GM21737 (cell line): Measurements from ENCODE around the gene TDRD15.
"Not testable (repeated sequence)": the region's sequence is repeated elsewhere in the genome, so short reads cannot be mapped to it uniquely, and the experiment has no call there.

Source experiments
- ATAC-seq: cut with Tn5 transposase; IDR thresholded peaks from one replicate; pipeline ENCODE4 v1.9.1; 2021; ENCODE audit warnings: mild to moderate bottlenecking, moderate library complexity; ENCODE audit not compliant: unreplicated experiment

The TDRD15 gene

GRCh38 chr2:21142149-21142548, 18.4 kb downstream of the TDRD15 start:
- ATAC-seq: no peak

- no peak for ATAC-seq
Observed at GRCh38 chr2:21146638-21147037, 22.9 kb downstream of the TDRD15 start.

DNA sequence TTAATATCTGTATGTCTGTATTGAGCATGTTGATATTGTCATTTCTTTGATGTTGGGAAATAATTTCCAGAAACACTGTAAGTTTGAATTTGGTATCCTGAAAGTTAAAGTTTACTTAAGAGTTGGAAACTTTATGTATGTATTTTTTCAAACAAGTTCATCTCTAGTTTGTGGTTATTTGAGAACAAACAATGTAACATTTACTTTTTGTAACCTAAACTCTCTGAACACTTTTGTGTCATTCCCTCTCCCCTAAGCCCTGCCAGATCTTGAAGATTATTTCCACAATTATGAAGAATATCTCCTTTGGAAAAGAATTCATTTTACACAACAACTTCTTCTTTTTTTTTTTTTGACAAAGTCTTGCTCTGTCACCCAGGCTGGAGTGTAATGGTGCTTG, 24.9 kb downstream of the TDRD15 start:
- no peak for ATAC-seq

- ATAC-seq: not testable (repeated sequence)
Observed at GRCh38 chr2:21151234-21151633, 27.5 kb downstream of the TDRD15 start.

DNA sequence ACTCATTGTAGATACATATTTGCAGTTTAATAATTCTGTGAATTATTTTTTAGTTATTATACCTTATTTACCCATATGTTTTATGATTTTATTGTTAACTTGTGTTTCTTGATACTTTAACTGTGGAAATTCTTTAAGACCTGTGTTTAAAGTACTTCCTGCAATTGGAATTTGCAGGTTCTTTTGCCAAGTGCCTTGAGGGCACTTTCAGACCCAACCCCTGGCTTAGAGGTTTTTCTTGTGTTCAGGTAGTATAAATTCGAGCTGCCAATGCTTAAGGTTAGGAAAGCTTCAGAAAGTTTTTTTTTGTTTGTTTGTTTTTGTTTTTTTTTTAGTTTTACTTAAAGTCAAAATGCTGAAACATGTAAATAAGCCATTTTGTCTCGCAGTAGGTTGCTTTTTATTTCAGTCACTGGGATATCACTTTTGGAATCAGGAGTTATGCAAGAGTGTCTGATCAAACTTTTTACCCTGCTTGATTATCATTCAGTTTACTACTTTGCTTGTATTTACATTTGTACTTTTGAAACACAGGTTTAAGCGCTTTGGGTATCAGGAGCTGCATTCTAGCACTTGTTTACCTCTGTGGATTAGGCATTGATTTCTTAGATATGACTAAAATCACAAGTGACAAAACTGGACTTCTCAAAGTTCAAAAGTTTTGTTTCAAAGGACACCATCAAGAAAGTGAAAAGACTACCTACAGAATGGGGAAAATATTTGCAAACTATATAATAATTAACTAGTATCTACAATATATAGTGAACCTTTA, 31.8 kb downstream of the TDRD15 start:
- ATAC-seq: no peak

DNA sequence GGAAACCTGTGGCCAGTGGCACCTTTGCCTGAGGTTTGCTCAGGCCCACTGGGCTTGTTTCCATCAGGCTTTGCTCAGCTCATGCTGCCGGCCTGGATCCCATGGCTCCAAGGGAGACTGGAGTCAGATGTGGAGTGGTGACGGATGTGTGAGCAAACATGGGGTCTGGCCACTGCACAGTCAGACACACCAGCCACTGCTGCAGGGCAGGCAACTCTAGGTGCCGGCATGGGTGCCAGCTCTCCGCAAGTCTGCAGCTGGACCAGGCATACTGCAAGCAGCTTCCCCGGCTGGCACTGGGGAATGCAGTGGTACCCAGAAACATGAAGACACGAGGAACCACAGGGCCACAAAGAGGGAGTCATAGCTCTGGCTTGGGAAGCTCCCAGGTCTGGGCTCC, 37.4 kb downstream of the TDRD15 start:
- no peak for ATAC-seq

DNA sequence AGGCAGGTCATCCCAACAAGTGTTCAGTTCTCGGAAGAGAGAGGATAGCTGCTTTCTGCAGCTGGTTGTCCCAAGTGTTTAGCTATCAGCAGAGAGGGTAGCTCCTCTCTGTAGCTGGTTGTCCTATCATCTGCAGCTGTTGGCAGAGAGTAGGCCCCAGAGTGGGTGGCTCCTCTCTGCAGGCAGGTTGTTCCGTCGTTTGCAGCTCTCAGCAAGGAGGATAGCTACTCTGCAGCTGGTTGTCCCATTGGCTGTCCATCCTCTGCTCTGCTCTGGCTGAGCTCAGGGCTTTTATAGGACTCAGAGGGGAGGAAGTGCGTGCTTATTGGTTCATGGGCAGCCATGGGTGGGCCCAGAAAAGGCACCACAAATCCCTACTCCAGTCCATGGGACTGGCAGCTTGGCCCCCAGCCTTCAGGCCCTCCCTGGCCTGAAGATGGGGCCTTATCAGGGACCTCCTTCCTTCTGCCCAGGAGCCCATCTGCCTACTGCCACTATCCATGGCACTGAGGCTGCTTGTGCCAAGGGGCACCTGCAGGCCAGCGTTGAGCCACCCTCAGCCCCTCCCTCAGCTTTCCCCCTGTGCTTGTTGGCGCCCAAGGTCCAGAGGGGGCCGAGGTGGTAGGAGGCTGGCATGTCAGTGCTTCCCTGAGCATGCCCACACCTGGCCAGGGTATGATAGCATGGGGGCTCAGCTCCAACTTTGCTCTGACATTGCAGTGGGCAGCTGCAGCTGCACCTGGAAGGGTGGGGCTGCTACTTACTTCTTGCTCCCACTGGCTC, 38.3 kb downstream of the TDRD15 start:
- no peak for ATAC-seq

DNA sequence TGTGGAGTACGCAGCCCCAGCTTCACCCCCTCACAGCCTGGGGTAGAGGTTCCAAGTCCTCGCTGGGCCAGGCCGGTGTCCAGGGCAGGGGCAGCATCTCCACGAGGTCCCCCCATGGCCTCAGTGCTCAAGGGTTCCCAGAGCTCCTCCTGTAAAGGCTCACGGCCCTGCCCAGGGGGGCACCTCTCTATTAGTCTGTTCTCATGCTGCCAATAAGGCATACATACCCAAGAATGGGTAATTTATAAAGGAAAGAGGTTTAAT, 38.8 kb downstream of the TDRD15 start:
- no peak for ATAC-seq

GRCh38 chr2:21163213-21163612, 39.4 kb downstream of the TDRD15 start:
- ATAC-seq: no peak

- no peak for ATAC-seq
Observed at GRCh38 chr2:21165350-21165749, 41.6 kb downstream of the TDRD15 start.

GRCh38 chr2:21175895-21176646, 52.3 kb downstream of the TDRD15 start:
- no peak for ATAC-seq

DNA sequence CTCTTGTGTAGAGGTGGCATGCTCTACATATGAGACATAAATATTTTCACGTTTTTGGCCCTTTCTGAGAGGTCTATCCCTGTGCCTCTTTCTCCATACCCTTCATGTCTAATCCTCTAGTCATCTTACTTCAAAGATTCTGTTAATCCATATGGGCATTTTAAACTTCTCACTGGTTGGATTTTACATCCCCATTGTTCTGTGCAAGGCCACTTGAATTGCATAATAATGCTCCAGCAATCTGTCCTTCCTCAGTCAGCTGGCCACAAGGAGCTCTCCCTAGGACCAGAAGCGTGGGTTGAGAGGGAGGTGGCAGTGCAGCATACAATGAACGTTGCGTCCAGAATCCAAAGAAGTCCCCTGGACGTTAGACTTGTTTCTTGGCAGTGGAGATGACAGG, 58.2 kb downstream of the TDRD15 start:
- no peak for ATAC-seq

DNA sequence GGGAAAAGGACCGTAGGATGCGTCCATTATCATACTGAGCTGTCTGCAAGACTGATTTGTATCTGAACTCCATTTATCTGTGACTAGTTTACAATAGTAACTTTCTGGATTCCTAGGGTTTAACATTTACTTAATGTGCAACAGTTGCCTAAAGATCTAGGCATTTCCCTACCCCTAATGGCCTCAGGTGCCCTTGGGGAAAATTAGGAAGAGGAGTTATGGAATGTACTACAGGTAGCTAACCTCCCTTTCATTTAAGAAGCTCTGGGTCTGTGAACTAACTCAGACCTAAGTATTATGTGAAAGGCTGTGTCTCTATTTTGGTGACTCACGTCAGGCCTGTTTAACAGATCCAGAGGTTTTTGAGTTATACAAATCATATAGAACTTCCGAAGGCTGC, 59.5 kb downstream of the TDRD15 start:
- no peak for ATAC-seq

GRCh38 chr2:21183726-21184125, 60.0 kb downstream of the TDRD15 start:
- no peak for ATAC-seq

DNA sequence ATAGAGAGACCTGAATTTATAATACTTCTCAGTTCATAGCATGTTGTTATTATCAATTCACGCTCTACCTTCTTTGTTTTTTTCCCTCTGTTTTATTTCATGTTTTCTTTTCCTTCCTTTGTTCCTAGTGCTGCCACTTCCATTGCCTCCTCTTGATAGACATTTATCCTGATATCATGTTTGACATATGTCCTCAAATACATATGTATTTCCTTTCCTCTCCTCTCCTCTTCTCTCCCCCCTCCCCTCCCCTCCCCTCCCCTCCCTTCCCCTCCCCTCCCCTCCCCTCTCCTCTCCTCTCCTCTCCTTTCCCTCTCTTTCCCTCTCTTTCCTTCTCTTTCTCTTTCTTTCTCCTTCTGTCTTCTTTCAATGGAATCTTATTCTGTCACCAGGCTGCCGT, 67.8 kb downstream of the TDRD15 start:
- no peak for ATAC-seq
